ENCODE data around the gene ATP2C1.

Gene ATP2C1

GRCh38 chr3:130975251-130975650, 81.4 kb downstream of the ATP2C1 start:
- in situ Hi-C loops (cut with MboI; ENCODE audit: low sequenced_read_pairs) = no loop called here

GRCh38 chr3:130976706-130977105, 82.8 kb downstream of the ATP2C1 start:
- in situ Hi-C loops (cut with MboI; ENCODE audit: low sequenced_read_pairs) = no loop called here

GRCh38 chr3:130979117-130979516, 85.2 kb downstream of the ATP2C1 start:
- in situ Hi-C loops (cut with MboI; ENCODE audit: low sequenced_read_pairs) = no loop called here

DNA sequence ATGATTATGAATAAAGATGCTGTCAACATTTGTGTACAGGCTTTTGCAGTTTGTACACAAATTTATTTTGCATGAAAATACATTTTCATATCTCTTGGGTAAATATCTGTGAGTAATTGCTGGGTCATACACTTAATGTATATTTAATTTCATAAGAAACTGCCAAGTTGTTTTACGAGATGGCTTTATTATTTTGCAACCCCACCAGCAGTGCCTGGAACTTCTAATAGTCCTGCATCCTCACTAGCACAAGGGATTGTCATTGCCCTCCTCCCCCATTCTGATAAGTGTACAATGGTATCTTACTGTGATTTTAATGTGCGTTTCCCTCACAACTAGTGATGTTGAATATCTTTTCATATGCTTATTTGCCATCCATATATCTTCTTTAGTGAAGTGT, 87.6 kb downstream of the ATP2C1 start:
- in situ Hi-C loops (cut with MboI; ENCODE audit: low sequenced_read_pairs) = no loop called here

- in situ Hi-C loops (cut with MboI; ENCODE audit: low sequenced_read_pairs) = no loop called here
These were observed 96.4 kb downstream of the ATP2C1 start for GRCh38 chr3:130990282-130990681.

GRCh38 chr3:130991126-130991525, 97.2 kb downstream of the ATP2C1 start:
- in situ Hi-C loops (cut with MboI; ENCODE audit: low sequenced_read_pairs) = no loop called here

GRCh38 chr3:130992344-130992743, 98.5 kb downstream of the ATP2C1 start:
- in situ Hi-C loops (cut with MboI; ENCODE audit: low sequenced_read_pairs) = no loop called here

GRCh38 chr3:130997289-130997688, 103.4 kb downstream of the ATP2C1 start:
- in situ Hi-C loops (cut with MboI; ENCODE audit: low sequenced_read_pairs) = no loop called here

DNA sequence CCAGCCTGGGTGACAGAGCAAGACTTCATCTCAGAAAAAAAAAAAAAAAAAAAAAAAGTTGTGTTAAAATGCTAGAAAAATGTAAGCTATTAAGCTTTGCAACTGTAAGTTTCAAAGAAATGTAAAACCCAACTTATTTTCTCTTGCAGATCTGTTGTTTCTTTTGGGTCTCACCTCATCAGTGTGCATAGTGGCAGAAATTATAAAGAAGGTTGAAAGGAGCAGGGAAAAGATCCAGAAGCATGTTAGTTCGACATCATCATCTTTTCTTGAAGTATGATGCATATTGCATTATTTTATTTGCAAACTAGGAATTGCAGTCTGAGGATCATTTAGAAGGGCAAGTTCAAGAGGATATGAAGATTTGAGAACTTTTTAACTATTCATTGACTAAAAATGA, 107.2 kb downstream of the ATP2C1 start:
- in situ Hi-C loops (cut with MboI; ENCODE audit: low sequenced_read_pairs) = no loop called here

GRCh38 chr3:131004603-131005002, 110.7 kb downstream of the ATP2C1 start:
- in situ Hi-C loops (cut with MboI; ENCODE audit: low sequenced_read_pairs) = no loop called here

DNA sequence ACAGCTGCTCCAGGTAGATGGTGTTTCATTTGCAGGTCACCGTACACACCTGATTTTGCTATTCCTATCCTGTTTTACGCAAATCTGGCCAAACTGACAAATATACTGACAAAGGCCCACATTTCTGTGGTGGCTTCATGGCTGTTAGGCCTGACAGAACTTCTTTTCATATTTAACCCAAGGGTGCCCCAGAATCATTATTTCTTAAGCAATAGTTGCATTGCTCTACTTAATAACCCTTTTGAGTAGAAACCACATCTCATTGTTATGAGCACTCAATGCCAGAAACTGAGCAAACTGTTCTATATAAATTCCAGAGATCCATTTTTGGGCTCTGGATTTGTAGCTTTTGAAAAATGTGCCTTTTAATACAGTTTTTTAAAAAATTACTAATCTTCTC, 113.4 kb downstream of the ATP2C1 start:
- in situ Hi-C loops (cut with MboI; ENCODE audit: low sequenced_read_pairs) = no loop called here

- in situ Hi-C loops (cut with MboI; ENCODE audit: low sequenced_read_pairs) = no loop called here
These were observed 113.9 kb downstream of the ATP2C1 start for GRCh38 chr3:131007782-131008181.

GRCh38 chr3:131008326-131008725, 114.4 kb downstream of the ATP2C1 start:
- in situ Hi-C loops (cut with MboI; ENCODE audit: low sequenced_read_pairs) = no loop called here

- in situ Hi-C loops (cut with MboI; ENCODE audit: low sequenced_read_pairs) = no loop called here
These were observed 115.8 kb downstream of the ATP2C1 start for GRCh38 chr3:131009698-131010097.

DNA sequence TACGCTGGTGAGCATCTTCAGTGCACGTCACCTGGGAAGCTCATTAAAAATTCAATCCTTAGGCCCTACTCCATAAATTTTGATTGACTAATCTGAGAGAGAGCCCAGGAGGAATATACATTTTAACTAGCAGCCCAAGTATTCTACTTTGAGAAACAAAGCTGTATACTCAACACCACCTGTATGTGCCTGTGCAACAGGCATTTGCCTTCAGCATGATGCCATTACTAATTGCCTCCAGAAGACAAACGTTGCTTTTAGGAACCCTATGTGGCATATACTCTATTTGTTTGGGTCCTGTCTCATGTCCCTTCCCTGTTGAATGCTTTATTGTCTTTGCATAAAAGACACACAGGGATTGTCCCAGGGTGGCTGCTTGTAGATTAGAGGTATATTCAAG, 125.1 kb downstream of the ATP2C1 start:
- in situ Hi-C loops (cut with MboI; ENCODE audit: low sequenced_read_pairs) = no loop called here

GRCh38 chr3:131020122-131020693, 126.3 kb downstream of the ATP2C1 start:
- in situ Hi-C loops (cut with MboI; ENCODE audit: low sequenced_read_pairs) = no loop called here

DNA sequence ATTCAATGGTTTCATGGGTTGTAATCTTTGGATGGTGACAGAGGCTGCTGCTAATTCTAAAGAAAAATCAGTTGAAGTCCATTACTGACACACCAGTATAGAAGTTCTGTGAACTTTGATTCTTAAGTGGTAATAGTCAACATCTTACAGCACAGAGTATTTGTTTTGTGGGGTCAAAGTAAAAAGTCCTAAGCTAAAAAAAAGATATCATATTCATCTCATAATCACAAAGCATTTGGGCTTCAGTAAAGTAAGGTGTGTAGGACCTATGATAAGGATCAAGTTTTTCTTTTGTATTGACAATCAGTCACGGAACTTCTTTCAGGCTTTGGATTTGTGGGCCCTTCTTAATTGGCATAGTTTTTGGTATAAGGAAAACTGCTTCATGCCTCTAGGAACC, 131.7 kb downstream of the ATP2C1 start:
- in situ Hi-C loops (cut with MboI; ENCODE audit: low sequenced_read_pairs) = loop anchor here (25.0 kb wide), 1 partner anchor 1012 kb away; the partner anchor contains the start of gene CPNE4

GRCh38 chr3:131026321-131027151, 132.7 kb downstream of the ATP2C1 start, which contains the start of the genes ASTE1 and NEK11:
ASTE1 (minus strand) TSS chr3:131026825; CDS start chr3:131025306, 1,519 bp downstream.
NEK11 (plus strand) TSS chr3:131026877; CDS start chr3:131029709, 2,832 bp downstream.
- in situ Hi-C loops (cut with MboI; ENCODE audit: low sequenced_read_pairs) = loop anchor here (25.0 kb wide), 1 partner anchor 1011 kb away; the partner anchor contains the start of gene CPNE4

- in situ Hi-C loops (cut with MboI; ENCODE audit: low sequenced_read_pairs) = loop anchor here (25.0 kb wide), 1 partner anchor 1008 kb away; the partner anchor contains the start of gene CPNE4
These were observed 135.0 kb downstream of the ATP2C1 start for GRCh38 chr3:131028844-131029243.

GRCh38 chr3:131031660-131032059, 137.8 kb downstream of the ATP2C1 start:
- in situ Hi-C loops (cut with MboI; ENCODE audit: low sequenced_read_pairs) = loop anchor here (25.0 kb wide), 1 partner anchor 1006 kb away; the partner anchor contains the start of gene CPNE4

DNA sequence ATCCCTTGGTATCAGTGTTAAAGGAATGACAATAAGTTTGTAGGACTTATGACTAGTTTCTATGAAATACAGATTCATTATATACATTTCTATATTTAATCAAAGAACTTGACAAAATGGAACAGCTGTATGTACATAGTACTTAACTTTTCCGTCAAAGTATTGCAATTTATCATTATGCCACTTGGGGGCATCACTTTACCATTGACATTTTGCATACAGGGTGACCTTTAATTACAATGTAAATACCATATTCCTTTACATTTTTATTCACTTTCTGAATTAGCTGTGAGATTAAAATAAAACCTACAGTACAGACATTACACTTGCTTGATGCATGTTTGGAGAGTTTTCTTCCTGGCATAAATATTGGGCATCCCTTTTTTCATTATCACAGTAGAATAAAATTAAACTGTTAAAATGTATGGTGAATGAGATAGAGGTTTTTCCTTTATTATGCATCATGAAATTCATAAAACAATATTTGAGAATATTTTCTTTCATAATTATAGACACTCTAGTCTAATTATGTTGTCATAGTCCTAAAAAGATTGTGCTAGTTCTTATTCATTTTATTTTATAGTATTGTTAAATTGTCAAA, 139.7 kb downstream of the ATP2C1 start:
- in situ Hi-C loops (cut with MboI; ENCODE audit: low sequenced_read_pairs) = loop anchor here (25.0 kb wide), 1 partner anchor 1004 kb away; the partner anchor contains the start of gene CPNE4

Data from HL-60/S4 treated with retinoic acid at 250 ng/mL for 4 days and 3 days (cell line).